ENCODE measurements around the gene USH1C.

DNA sequence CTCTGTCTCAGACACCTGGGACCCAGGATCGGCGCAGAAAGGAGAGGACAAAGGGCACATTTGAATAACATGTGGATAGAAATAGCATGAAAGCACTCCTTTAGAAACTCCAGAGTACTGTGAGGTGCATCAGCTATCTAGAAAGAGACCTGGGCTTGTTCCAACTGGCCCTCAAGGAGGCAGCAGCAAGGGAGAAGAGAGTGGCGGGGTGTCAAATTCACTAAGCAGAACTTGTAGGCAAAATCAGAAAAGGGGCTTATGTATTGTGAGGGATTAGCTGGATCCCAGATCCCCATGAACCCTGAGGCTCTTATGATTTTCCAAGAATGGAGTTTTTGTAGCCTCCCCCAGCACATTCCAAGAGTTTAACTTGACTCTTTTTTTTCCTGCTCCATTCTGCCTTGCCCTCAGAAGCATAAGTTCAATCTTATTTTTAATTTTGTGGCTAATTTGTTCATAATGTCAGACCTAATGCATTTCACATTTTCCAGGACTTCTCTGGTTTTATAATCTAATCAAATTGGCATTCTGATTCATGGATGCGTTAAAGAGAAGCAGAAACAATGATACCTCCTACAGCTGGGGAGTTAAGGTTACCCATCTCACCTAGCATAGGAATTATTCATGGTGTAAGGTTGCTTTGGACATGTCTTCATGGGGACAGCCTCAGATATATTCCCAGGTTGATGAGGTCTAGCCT is 33.6 kb downstream of the USH1C start:
- TF ChIP-seq, protein P1, sequence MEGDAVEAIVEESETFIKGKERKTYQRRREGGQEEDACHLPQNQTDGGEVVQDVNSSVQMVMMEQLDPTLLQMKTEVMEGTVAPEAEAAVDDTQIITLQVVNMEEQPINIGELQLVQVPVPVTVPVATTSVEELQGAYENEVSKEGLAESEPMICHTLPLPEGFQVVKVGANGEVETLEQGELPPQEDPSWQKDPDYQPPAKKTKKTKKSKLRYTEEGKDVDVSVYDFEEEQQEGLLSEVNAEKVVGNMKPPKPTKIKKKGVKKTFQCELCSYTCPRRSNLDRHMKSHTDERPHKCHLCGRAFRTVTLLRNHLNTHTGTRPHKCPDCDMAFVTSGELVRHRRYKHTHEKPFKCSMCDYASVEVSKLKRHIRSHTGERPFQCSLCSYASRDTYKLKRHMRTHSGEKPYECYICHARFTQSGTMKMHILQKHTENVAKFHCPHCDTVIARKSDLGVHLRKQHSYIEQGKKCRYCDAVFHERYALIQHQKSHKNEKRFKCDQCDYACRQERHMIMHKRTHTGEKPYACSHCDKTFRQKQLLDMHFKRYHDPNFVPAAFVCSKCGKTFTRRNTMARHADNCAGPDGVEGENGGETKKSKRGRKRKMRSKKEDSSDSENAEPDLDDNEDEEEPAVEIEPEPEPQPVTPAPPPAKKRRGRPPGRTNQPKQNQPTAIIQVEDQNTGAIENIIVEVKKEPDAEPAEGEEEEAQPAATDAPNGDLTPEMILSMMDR (IDR thresholded peaks at IDR 0.05): no peak
- TF ChIP-seq POLR2A (IDR thresholded peaks at IDR 0.05): no peak
